GM11168 (cell line): Measurements from ENCODE around the gene RIMBP2.

ENCODE experiments used
- in situ Hi-C: fragments of 300-500 bp; cut with MboI; formaldehyde crosslinking; loops from one replicate; pipeline ENCODE4 v1.12.0; 2022; ENCODE audit warnings: low sequenced_read_pairs; ENCODE audit not compliant: unreplicated experiment

Gene RIMBP2

GRCh38 chr12:130499474-130499873, 216.6 kb downstream of the RIMBP2 start:
- in situ Hi-C loops = no loop called here

- in situ Hi-C loops = no loop called here
Observed at GRCh38 chr12:130498589-130499385, 217.3 kb downstream of the RIMBP2 start.

- in situ Hi-C loops = no loop called here
Observed at GRCh38 chr12:130497991-130498390, 218.1 kb downstream of the RIMBP2 start.

- in situ Hi-C loops = no loop called here
Observed at GRCh38 chr12:130497321-130497720, 218.8 kb downstream of the RIMBP2 start.

GRCh38 chr12:130496516-130497120, 219.5 kb downstream of the RIMBP2 start:
- in situ Hi-C loops = no loop called here

GRCh38 chr12:130495156-130495555, 220.9 kb downstream of the RIMBP2 start:
- in situ Hi-C loops = no loop called here

- in situ Hi-C loops = no loop called here
Observed at GRCh38 chr12:130494736-130495135, 221.4 kb downstream of the RIMBP2 start.

- in situ Hi-C loops = no loop called here
Observed at GRCh38 chr12:130493951-130494350, 222.1 kb downstream of the RIMBP2 start.

- in situ Hi-C loops = no loop called here
Observed at GRCh38 chr12:130491421-130492357, 224.4 kb downstream of the RIMBP2 start.

- in situ Hi-C loops = no loop called here
Observed at GRCh38 chr12:130490674-130491073, 225.4 kb downstream of the RIMBP2 start.

- in situ Hi-C loops = no loop called here
Observed at GRCh38 chr12:130489293-130489692, 226.8 kb downstream of the RIMBP2 start.

GRCh38 chr12:130488358-130488710, 227.8 kb downstream of the RIMBP2 start:
- in situ Hi-C loops = no loop called here

- in situ Hi-C loops = no loop called here
Observed at GRCh38 chr12:130487636-130488357, 228.3 kb downstream of the RIMBP2 start.

GRCh38 chr12:130486891-130487416, 229.1 kb downstream of the RIMBP2 start:
- in situ Hi-C loops = no loop called here

GRCh38 chr12:130486146-130486435, 230.0 kb downstream of the RIMBP2 start:
- in situ Hi-C loops = no loop called here

GRCh38 chr12:130485291-130486145, 230.6 kb downstream of the RIMBP2 start:
- in situ Hi-C loops = no loop called here

- in situ Hi-C loops = no loop called here
Observed at GRCh38 chr12:130484221-130484620, 231.9 kb downstream of the RIMBP2 start.

- in situ Hi-C loops = no loop called here
Observed at GRCh38 chr12:130483616-130484180, 232.4 kb downstream of the RIMBP2 start.

- in situ Hi-C loops = no loop called here
Observed at GRCh38 chr12:130482448-130482847, 233.7 kb downstream of the RIMBP2 start.
